NCI-H1694 treated with DMSO at 0.1 percent for 48 hours (cell line): ENCODE results near the gene PTPRE.

Source experiments
- DNase-seq: peaks from one replicate; lab custom pipeline; 2025; lab: John Stamatoyannopoulos, UW

PTPRE gene

GRCh38 chr10:128046156-128046952 lies 139.5 kb downstream of the PTPRE start:
- no peak for DNase-seq

GRCh38 chr10:128046953-128047290 lies 140.0 kb downstream of the PTPRE start:
- DNase-seq: no peak

DNA sequence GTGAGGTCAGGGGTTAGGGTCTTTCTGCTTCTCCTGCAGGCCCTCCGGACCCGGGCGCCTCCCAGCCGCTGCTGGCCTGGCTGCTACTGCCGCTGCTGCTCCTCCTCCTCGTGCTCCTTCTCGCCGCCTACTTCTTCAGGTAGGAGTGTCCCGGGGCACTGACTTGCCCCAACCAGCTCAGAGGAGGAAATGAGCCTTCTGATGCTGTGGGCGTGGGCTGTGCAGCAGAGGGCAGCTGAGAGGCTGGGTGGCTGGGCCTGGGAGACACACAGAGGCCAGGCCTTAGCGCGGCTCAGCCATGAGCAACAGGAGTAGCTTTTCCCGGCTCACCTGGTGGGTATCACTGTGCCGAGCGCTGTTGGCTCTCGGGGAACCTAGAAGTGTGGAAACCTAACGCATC lies 140.4 kb downstream of the PTPRE start:
- DNase-seq: no peak

DNA sequence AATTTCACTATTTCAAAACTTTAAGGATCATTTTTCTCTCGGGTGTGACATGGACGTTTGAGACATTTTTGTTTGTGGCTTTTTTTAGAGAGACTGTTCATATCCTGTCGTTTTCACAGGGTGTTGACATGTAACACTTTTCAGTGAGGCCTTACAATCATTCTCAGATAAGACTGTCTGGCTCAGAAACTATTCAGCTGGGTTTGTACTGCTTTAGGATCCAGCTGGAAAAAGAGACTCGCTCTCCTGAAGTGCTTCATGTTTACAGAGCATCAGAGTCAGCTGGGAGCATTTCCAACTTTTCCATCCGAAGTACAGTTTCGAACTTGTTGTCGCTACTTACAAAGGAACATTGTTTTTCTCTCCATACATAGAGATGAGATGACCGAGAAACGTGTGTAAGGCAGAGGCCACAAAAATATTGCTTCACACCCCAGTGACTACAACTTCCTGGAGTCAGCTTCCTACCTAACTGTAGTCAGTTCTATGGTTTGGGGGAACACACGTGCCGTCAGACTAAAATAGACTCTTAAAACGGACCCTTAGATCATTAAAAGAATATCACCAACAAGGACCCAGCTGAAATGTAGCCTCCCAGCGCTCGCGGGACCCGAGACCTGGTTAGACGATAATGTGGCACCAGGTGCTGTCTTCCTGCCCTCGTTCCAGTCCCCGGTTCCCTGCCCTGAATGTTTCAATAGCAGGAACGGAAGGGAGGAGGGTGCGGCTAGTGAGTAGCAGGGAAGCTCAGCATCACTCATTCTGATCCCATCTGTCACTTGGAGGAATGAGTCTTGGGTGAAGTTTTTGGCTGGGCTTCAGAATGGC lies 141.3 kb downstream of the PTPRE start:
- no peak for DNase-seq

GRCh38 chr10:128048819-128049210 lies 141.9 kb downstream of the PTPRE start:
- no peak for DNase-seq

- no peak for DNase-seq
Observed at GRCh38 chr10:128049226-128050120, 142.6 kb downstream of the PTPRE start.

GRCh38 chr10:128050121-128050516 lies 143.2 kb downstream of the PTPRE start:
- DNase-seq: no peak

DNA sequence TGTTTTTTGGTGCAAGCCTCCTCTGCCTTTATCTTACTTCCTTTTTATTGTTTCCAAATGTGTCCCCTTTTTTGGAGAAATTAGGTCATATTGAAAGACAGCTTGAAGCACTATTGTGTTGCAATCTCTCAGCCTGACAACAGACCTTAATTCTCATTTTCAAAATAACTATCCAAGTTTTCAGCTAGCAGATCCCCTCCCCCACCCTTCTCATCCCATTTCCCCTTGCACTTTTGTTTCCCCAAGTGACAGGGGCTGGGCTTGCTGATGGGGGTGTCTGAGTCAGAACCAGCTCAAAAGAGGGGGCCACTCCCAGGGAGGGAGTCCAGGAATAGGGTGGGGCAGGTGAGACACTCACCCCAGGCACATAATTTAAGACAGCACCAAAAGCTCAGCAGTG lies 144.0 kb downstream of the PTPRE start:
- DNase-seq: no peak

GRCh38 chr10:128051548-128051947 lies 144.6 kb downstream of the PTPRE start:
- DNase-seq: no peak

- DNase-seq: no peak
Observed at GRCh38 chr10:128052696-128053095, 145.8 kb downstream of the PTPRE start.

DNA sequence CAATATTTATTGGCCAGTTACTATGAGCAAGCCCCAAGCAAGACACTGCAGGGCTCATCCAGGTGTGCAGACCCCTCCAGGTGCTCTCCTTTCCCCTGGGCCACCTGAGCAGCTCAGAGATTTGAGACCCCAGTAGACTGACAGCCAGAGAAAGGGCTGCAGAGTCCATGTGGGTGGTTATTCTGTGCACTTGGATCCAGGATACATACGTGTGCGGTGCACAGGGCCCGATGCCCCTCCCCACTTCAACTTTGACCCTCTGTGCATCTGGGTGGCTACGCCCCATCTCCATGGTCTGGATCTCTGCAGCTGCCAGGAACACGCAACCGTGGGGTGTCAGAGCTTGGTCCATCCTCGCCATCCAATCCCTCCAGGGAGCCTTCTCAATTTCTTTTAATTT lies 146.5 kb downstream of the PTPRE start:
- DNase-seq: no peak

DNA sequence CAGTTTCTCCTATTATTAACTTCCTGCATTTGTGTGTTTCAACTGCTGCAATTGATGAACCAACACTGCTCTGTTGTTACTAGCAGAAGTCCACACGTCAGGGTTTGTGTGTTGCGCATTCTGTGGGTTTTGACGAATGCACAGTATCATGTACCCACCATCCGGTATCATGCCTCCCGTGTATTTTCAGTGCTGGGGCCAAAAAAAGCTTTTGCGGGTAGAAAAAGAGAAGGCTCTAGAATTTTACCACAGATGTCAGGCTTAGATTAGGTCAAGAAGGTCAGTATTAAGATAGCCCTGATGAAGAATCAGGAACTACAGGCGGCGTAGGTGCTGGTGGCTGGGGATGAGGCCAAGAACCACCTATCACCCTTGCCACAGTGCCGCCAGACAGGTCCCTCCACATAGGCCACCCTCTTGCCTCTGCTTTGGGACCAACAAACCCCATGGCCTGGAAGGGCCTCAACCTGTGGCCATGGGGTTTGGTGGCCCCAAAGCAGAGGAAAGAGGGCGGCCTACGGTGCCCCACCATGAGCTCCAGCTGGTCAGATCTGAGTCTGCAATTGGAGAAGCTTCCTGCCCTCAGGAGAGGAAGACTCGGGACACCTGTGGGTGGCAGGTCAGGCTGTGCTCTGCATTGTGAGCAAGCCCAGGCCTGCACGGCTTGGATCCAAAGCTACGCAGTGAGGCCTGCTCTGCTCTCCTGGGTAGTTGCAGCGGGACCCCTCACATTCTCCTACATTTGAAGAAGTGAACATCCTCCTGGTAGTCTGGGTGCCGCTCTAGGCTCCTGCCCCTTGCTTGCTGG lies 147.5 kb downstream of the PTPRE start:
- DNase-seq: no peak

DNA sequence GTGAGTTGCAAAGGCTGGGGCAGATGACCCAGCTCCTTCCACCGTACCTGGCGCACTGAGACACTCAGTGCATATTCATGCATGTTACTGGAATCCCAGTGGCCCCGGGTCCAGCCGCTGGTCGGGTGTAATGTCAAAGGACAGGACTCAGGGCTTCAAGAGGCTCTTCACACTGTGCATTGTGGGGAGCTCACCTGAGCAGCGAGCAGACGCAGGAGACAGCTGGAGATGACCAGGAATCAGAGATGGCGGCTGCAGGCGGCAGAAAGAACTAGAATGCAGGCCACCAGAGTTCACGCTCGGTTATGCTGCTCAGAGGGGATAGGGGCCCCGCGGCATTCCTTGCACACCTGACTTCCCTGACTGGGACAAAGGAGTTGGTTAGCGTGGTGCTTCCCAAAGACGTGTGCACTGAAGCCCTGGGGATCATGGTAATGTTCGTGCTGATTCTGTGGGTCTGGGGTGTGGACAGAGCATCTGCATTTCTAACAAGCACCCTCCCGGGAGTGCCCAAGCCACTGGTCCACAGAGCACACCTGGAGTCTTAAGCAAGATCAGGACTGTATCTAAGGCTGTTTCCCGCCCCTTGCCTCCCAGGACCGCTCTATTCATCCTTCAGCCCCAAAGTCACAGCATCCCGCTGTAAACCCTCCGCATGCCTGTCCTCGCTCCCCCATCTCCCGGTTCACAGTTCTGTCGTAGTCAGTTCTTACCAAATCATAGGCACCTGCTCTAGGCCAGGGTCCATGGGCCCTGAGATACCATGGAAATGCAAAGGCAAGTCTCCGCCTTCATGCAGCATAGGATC lies 148.4 kb downstream of the PTPRE start:
- no peak for DNase-seq

DNA sequence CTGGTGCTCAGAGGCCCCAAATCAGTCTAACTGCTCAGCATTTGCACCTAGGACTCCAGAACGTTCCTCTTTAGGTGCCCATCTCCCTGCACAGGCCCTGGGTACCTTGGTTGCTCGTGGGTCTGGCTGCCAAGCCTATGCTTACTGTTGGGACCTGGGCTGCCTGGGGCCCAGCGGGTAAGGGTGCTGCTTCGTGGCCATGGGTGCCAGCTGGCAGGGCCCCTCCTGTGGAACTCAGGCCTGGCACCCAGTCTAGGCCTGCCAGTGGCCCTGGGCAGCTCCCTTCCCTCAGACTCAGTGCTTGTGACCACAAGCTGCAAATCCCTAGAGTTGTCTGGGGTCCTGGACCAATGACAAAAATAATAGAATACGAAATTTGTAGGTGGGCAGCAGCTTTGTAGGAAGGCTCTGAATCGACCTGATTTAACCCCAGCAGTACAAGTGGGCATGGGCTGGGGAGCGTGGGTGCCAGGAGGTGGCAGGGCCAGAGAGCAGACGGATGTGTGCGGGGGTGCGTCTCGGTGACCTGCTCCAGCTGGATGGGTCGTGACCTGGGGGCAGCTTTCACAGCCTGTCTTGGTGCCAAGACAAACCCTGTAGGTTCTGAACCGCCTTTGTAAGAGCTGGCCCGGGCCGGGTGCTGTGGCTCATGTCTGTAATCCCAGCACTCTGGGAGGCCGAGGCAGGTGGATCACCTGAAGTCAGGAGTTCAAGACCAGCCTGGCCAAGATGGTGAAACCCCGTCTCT lies 149.6 kb downstream of the PTPRE start:
- DNase-seq: no peak

DNA sequence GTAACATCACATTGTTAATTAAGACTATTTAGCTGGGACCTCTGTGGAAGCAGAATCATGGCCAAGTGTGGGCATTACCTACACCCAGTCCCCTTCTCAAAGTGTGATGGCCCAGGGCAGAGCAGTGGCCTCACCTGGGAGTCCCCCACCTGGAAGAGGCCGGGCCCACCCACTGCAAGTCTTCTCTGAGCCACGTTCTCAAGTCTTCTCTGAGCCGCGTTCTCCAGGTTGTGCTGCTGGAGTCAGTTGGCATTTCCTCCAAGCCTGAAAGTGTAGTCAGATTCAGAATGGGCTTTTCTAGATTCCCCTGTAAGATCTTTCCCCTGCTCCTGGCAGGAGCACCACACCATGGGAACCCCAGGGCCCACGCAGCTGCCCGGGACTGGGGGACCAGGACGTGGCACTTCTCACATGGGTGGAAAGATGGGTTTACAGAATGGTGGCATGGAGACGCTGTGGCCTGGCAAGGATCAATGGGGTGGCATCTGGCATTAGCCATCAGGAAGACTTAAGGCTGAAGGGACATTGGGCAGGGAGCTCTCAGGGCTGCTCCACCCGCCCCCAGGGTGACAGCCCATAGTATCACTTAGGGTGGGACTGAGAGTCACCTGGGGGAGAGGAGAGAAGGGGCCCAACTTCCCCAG lies 151.3 kb downstream of the PTPRE start:
- no peak for DNase-seq

DNA sequence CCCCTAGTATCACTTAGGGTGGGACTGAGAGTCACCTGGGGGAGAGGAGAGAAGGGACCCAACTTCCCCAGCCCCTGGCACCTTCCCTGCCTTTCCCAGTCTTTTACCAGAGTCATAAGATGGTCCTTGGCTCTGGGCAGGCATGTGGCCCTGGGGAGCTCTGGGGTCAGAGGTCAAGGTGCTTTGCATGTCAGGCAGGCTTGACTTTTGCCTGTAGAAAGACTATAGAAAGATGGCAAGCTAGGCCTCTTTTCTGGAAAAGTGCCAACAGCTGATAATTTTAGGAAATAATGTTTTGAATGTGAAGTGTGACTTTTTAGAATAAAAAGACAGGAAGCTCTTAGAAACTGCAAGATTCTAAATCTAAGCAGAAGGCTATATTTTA lies 151.8 kb downstream of the PTPRE start:
- no peak for DNase-seq

DNA sequence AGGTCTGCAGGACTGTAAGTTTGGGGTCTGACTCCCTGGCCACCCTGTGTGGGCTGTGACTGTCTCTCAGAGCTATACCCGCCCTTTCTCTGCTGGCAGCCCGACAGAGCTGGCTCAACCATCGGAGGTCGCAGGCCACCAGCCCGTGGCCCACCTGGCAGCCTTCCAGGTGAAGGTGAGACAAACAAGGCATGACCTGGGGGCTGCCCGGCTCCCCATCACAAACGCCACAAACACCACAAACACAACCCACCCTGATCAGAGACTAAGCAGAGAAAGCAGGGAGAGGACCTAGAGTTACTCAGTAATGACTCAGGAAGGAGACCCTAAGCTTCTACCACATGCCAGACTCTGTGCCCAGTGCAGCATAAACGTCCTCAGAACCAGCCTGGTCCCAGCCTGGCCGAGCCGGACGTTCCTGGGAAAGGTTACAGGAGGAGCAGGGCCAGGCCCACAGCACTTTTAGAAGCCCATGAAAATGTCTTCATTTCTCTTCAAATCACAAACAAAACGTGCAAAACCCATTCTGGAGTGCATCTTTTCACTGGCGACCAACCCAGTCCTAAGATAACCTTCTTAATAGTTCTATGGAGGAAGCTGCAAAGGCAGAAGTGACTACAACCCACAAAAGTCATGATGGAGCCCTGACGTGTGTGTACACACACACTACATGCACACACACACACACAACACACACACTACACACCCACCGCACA lies 152.5 kb downstream of the PTPRE start:
- no peak for DNase-seq

- no peak for DNase-seq
Observed at GRCh38 chr10:128059982-128060293, 153.0 kb downstream of the PTPRE start.
